Measurements from ENCODE around the gene DBF4B. TPM values are rescaled to one million over a fixed set of nuclear protein-coding genes. Genes with fewer than 3 reads are reported as not detected.
A peak's percentile ranks its signal among the peaks of the same experiment; 100 is the strongest.
"Not testable (repeated sequence)": the region's sequence is repeated elsewhere in the genome, so short reads cannot be mapped to it uniquely, and the experiment has no call there.

Gene DBF4B
- total RNA-seq, 3 donors from 2014 or later: 2.3 to 7.5 (median 3.2) TPM

- TF ChIP-seq POLR2A (IDR thresholded peaks at IDR 0.05) (no peak), CTCF (IDR thresholded peaks at IDR 0.05) (no peak), POLR2AphosphoS5 (IDR thresholded peaks at IDR 0.05) (no peak)
- H3K27me3 ChIP-seq: no peaks in the 10 kb centered on the region
- H3K9me3 ChIP-seq: no peaks in the 10 kb centered on the region
- no peaks in the 10 kb centered on the region for H3K4me1 ChIP-seq
- intact Hi-C loops (cut with DNase I; ENCODE audit: low total_unique reads): no loop called here
- no peak overlapping the region for H3K27ac ChIP-seq
- no peak for DNase-seq (ENCODE audit: low spot score in 2 of 2)
- no peaks in the 10 kb centered on the region for H3K36me3 ChIP-seq
- H3K4me3 ChIP-seq: no peak overlapping the region
Measured at GRCh38 chr17:44673893-44674292, 34.6 kb upstream of the DBF4B start.

GRCh38 chr17:44677136-44677535, 31.3 kb upstream of the DBF4B start:
- Histone ChIP-seq H3K4me3 (no peak overlapping the region), H3K36me3 (no peaks in the 10 kb centered on the region), H3K4me1 (no peaks in the 10 kb centered on the region), H3K27ac (no peak overlapping the region), H3K9me3 (no peaks in the 10 kb centered on the region), H3K27me3 (no peaks in the 10 kb centered on the region)
- DNase-seq (ENCODE audit: low spot score in 2 of 2): no peak
- intact Hi-C loops (cut with DNase I; ENCODE audit: low total_unique reads): no loop called here
- TF ChIP-seq POLR2A (IDR thresholded peaks at IDR 0.05): no peak
- TF ChIP-seq CTCF (IDR thresholded peaks at IDR 0.05): no peak
- TF ChIP-seq POLR2AphosphoS5 (IDR thresholded peaks at IDR 0.05): no peak

- H3K27me3 ChIP-seq; DNase-seq (ENCODE audit: low spot score in 2 of 2); H3K36me3 ChIP-seq; intact Hi-C loops (cut with DNase I; ENCODE audit: low total_unique reads); H3K27ac ChIP-seq; H3K4me3 ChIP-seq; H3K9me3 ChIP-seq; H3K4me1 ChIP-seq: not testable (repeated sequence)
Measured at GRCh38 chr17:44683303-44683702, 25.2 kb upstream of the DBF4B start.

GRCh38 chr17:44687756-44688155, 20.7 kb upstream of the DBF4B start:
- TF ChIP-seq POLR2A (IDR thresholded peaks at IDR 0.05) (no peak), POLR2AphosphoS5 (IDR thresholded peaks at IDR 0.05) (no peak), CTCF (IDR thresholded peaks at IDR 0.05) (no peak)
- H3K4me1 ChIP-seq: peaks cover 6 to 20% of the 10 kb centered on the region in 2 donors
- no peaks in the 10 kb centered on the region for H3K9me3 ChIP-seq
- H3K27me3 ChIP-seq: no peaks in the 10 kb centered on the region
- intact Hi-C loops (cut with DNase I; ENCODE audit: low total_unique reads): no loop called here
- H3K4me3 ChIP-seq: no peak overlapping the region
- no peak overlapping the region for H3K27ac ChIP-seq
- H3K36me3 ChIP-seq: no peaks in the 10 kb centered on the region
- no peak for DNase-seq (ENCODE audit: low spot score in 2 of 2)

- H3K27me3 ChIP-seq: no peaks in the 10 kb centered on the region
- no peaks in the 10 kb centered on the region for H3K36me3 ChIP-seq
- intact Hi-C loops (cut with DNase I; ENCODE audit: low total_unique reads): no loop called here
- no peak for DNase-seq (ENCODE audit: low spot score in 2 of 2)
- H3K27ac ChIP-seq: no peak overlapping the region
- H3K9me3 ChIP-seq: no peaks in the 10 kb centered on the region
- peak overlapping the region in 1 of 3 donors; percentile 80 for H3K4me3 ChIP-seq
- TF ChIP-seq CTCF (IDR thresholded peaks at IDR 0.05): no peak
- TF ChIP-seq POLR2AphosphoS5 (IDR thresholded peaks at IDR 0.05): no peak
- H3K4me1 ChIP-seq: peaks cover 6 to 20% of the 10 kb centered on the region in 2 donors
Measured at GRCh38 chr17:44688200-44688599, 20.3 kb upstream of the DBF4B start.
